Vagina (tissue), 2 donors: ENCODE results near the gene ARHGAP32.

Experiments
- POLR2AphosphoS5 ChIP-seq, 2 donors: sonication (generic); formaldehyde crosslinking; IDR thresholded peaks; one replicate each; pipeline ENCODE4 v1.9.0; 2017; ENCODE audit warnings: antibody characterized with exemption in 2 of 2, mild to moderate bottlenecking in 2 of 2, low read depth in 1 of 2; ENCODE audit not compliant: insufficient read depth in 1 of 2
- TF ChIP-seq, protein P1 (sequence below), 3 experiments: fragments of 450-650 bp in 2 of 3; fragments of 200-600 bp in 1 of 3; sonication (generic) in 1 of 3; IDR thresholded peaks; one replicate each; pipeline ENCODE4 v1.5.1; 2017 to 2019; ENCODE audit warnings: antibody characterized with exemption in 3 of 3, mild to moderate bottlenecking in 2 of 3, moderate library complexity in 2 of 3

- TF ChIP-seq, protein P1, sequence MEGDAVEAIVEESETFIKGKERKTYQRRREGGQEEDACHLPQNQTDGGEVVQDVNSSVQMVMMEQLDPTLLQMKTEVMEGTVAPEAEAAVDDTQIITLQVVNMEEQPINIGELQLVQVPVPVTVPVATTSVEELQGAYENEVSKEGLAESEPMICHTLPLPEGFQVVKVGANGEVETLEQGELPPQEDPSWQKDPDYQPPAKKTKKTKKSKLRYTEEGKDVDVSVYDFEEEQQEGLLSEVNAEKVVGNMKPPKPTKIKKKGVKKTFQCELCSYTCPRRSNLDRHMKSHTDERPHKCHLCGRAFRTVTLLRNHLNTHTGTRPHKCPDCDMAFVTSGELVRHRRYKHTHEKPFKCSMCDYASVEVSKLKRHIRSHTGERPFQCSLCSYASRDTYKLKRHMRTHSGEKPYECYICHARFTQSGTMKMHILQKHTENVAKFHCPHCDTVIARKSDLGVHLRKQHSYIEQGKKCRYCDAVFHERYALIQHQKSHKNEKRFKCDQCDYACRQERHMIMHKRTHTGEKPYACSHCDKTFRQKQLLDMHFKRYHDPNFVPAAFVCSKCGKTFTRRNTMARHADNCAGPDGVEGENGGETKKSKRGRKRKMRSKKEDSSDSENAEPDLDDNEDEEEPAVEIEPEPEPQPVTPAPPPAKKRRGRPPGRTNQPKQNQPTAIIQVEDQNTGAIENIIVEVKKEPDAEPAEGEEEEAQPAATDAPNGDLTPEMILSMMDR (IDR thresholded peaks at IDR 0.05), result no peak
- TF ChIP-seq POLR2AphosphoS5 (IDR thresholded peaks at IDR 0.05; ENCODE audit: insufficient read depth in 1 of 2, low read depth in 1 of 2), result no peak
These were observed 239.0 kb downstream of the ARHGAP32 start for GRCh38 chr11:128953151-128953550.
